Neuronal stem cell (in vitro differentiated cells): Measurements from ENCODE around the gene DPY19L3.

Experiments
- DNase-seq: peaks from one replicate; pipeline ENCODE4 v3.0.0-alpha.2; 2013; ENCODE audit warnings: low spot score
- H2AFZ ChIP-seq: one replicate; pipeline ENCODE4 v1.6.1; 2013; ENCODE audit warnings: mild to moderate bottlenecking, low read length, inconsistent platforms
- H2AK5ac ChIP-seq: 2 replicates; pipeline ENCODE4 v1.6.1; 2013; ENCODE audit warnings: low read depth, mild to moderate bottlenecking, inconsistent platforms, low read length, moderate library complexity, mixed read lengths
- H2BK120ac ChIP-seq: 2 replicates; pipeline ENCODE4 v1.6.1; 2013; ENCODE audit warnings: low read depth, mild to moderate bottlenecking, inconsistent platforms, low read length, moderate library complexity, mixed read lengths
- H2BK12ac ChIP-seq: one replicate; pipeline ENCODE4 v1.6.1; 2013; ENCODE audit warnings: low read length, inconsistent platforms
- H2BK15ac ChIP-seq: 2 replicates; pipeline ENCODE4 v1.6.1; 2013; ENCODE audit warnings: mild to moderate bottlenecking, low read length, inconsistent platforms, mixed read lengths
- H2BK5ac ChIP-seq: one replicate; pipeline ENCODE4 v1.6.1; 2013; ENCODE audit warnings: inconsistent platforms, mild to moderate bottlenecking, low read length, moderate library complexity
- H3K14ac ChIP-seq: one replicate; pipeline ENCODE4 v1.6.1; 2013; ENCODE audit warnings: low read length, inconsistent platforms
- H3K18ac ChIP-seq: 2 replicates; pipeline ENCODE4 v1.6.1; 2013; ENCODE audit warnings: low read length, inconsistent platforms
- H3K23ac ChIP-seq: 2 replicates; pipeline ENCODE4 v1.6.1; 2013; ENCODE audit warnings: low read depth, mild to moderate bottlenecking, mixed read lengths, low read length, inconsistent platforms; ENCODE audit not compliant: poor library complexity
- H3K27ac ChIP-seq: replicated peaks from 3 replicates; pipeline ENCODE4 v1.5.1; 2013; ENCODE audit warnings: low read length, inconsistent platforms
- H3K27me3 ChIP-seq, 3 experiments: 2 replicates each; pipeline ENCODE4 v1.6.1; 2013; ENCODE audit warnings: low read length in 3 of 3, mild to moderate bottlenecking in 2 of 3, inconsistent platforms in 1 of 3, low read depth in 1 of 3, mixed read lengths in 1 of 3, moderate library complexity in 1 of 3; ENCODE audit not compliant: control insufficient read depth in 3 of 3, insufficient read depth in 3 of 3
- H3K36me3 ChIP-seq, 2 donors: replicated peaks in 1 of 2; 2 replicates each; pipeline ENCODE4 v1.6.1; 2013; ENCODE audit warnings: low read length in 2 of 2; ENCODE audit not compliant: control insufficient read depth in 2 of 2, insufficient read depth in 2 of 2
- H3K4ac ChIP-seq: 2 replicates; pipeline ENCODE4 v1.6.1; 2013; ENCODE audit warnings: inconsistent platforms, mild to moderate bottlenecking, low read length, moderate library complexity
- H3K4me1 ChIP-seq, 2 donors: 1 replicate in 1 of 2; 2 replicates in 1 of 2; pipeline ENCODE4 v1.6.1; 2013; ENCODE audit warnings: low read length in 2 of 2, low read depth in 1 of 2; ENCODE audit not compliant: control insufficient read depth in 2 of 2, insufficient read depth in 1 of 2
- H3K4me2 ChIP-seq: one replicate; pipeline ENCODE4 v1.6.1; 2013; ENCODE audit warnings: mild to moderate bottlenecking, low read length, inconsistent platforms; ENCODE audit not compliant: insufficient read depth, poor library complexity, severe bottlenecking
- H3K4me3 ChIP-seq, 2 donors: 2 replicates each; pipeline ENCODE4 v1.5.1; 2013; ENCODE audit warnings: low read length in 2 of 2, mild to moderate bottlenecking in 2 of 2, inconsistent platforms in 1 of 2, moderate library complexity in 1 of 2
- H3K79me1 ChIP-seq: one replicate; pipeline ENCODE4 v1.6.1; 2013; ENCODE audit warnings: low read depth, mild to moderate bottlenecking, inconsistent platforms, low read length, moderate library complexity
- H3K9ac ChIP-seq: one replicate; pipeline ENCODE4 v1.6.1; 2013; ENCODE audit warnings: mild to moderate bottlenecking, low read depth, low read length, inconsistent platforms; ENCODE audit not compliant: poor library complexity
- H3K9me3 ChIP-seq, 2 donors: replicated peaks in 1 of 2; 2 replicates each; pipeline versions ENCODE3 to v1.6.1; 2013; ENCODE audit warnings: low read length in 2 of 2, mild to moderate bottlenecking in 2 of 2, inconsistent platforms in 1 of 2, low read depth in 1 of 2, mixed read lengths in 1 of 2, moderate library complexity in 1 of 2; ENCODE audit not compliant: control insufficient read depth in 2 of 2, insufficient read depth in 1 of 2
- H4K8ac ChIP-seq: one replicate; pipeline ENCODE4 v1.6.1; 2013; ENCODE audit warnings: low read depth, mild to moderate bottlenecking, inconsistent platforms, low read length, moderate library complexity
- H4K91ac ChIP-seq: one replicate; pipeline ENCODE4 v1.6.1; 2013; ENCODE audit warnings: low read length, low read depth, mild to moderate bottlenecking, inconsistent platforms; ENCODE audit not compliant: poor library complexity
- WGBS, 2 donors: extraction: QIAGEN DNeasy Blood & Tissue Kit; methylation state at CpG; one replicate each; pipeline ENCODE4 v1.1.7; 2013; ENCODE audit warnings: missing lambda C conversion rate in 2 of 2, mixed read lengths in 1 of 2; ENCODE audit not compliant: insufficient read length in 2 of 2, insufficient replicate concordance in 1 of 2; ENCODE audit errors: extremely low coverage in 2 of 2; 5-methylcytosine and 5-hydroxymethylcytosine counted together

Gene DPY19L3

DNA sequence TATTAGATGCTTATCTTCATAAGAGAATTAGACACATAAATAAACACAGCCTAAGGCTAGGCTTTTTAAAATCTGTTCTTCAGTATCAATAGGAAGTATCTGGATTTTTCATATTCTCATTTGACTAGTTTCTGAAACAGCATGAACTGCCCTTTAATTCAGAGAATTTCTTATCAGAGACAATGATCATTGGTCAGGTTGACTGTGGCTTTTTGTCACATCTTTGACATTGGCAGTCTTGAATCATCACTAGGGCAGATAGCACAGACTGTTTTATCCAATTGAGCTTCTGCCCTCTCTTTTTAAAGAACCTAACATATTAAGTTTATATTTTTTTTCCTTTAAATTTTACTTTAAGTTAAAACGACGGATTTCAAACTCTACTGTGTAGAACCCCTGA is 59.6 kb downstream of the DPY19L3 start:
- no peak overlapping the region for H2BK15ac ChIP-seq
- H3K4me1 ChIP-seq: no peaks in the 10 kb centered on the region
- peaks cover 3 to 94% of the 10 kb centered on the region in 2 donors for H3K36me3 ChIP-seq
- H3K9ac ChIP-seq: no peak overlapping the region
- no peaks in the 10 kb centered on the region for H3K27me3 ChIP-seq
- H2AK5ac ChIP-seq: no peak overlapping the region
- no peak overlapping the region for H3K27ac ChIP-seq
- no peak for DNase-seq
- no peak overlapping the region for H2BK12ac ChIP-seq
- H3K79me1 ChIP-seq: no peaks in the 10 kb centered on the region
- no peak overlapping the region for H4K91ac ChIP-seq
- no peak overlapping the region for H3K4me3 ChIP-seq
- no peak overlapping the region for H3K18ac ChIP-seq
- no peaks in the 10 kb centered on the region for H3K9me3 ChIP-seq
- no peak overlapping the region for H3K4ac ChIP-seq
- H4K8ac ChIP-seq: no peak overlapping the region
- no CpG with 5 or more reads among the region's 2 CpGs for WGBS, 2 donors
- H3K4me2 ChIP-seq: no peak overlapping the region
- no peak overlapping the region for H2BK5ac ChIP-seq
- no peak overlapping the region for H2AFZ ChIP-seq
- H3K14ac ChIP-seq: no peak overlapping the region
- H3K23ac ChIP-seq: no peak overlapping the region
- no peak overlapping the region for H2BK120ac ChIP-seq

DNA sequence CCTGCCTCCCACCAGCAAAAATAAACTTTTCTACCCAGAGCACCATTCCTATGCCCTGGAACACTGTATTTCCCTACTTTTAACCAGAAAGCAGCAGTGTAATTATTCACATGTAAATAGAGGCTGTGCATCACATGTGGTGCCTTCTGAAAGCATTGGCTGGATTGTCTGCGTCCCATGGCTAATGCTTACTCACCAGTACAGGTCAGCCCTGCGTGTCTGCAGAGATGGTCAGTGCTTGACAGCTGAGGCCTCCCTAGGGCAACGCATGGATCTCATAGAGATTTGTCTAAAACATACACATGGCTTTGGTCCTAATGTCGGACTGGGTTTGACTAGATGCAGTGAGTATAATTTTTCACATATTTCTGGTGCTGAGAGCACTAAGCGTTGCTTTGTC is 64.2 kb downstream of the DPY19L3 start:
- no peaks in the 10 kb centered on the region for H3K9me3 ChIP-seq
- H3K4me3 ChIP-seq: no peak overlapping the region
- H3K14ac ChIP-seq: no peak overlapping the region
- H3K4me1 ChIP-seq: peaks cover 0 to 2% of the 10 kb centered on the region in 2 donors
- H3K18ac ChIP-seq: no peak overlapping the region
- no CpG with 5 or more reads among the region's 5 CpGs for WGBS, 2 donors
- no peak overlapping the region for H2BK12ac ChIP-seq
- no peaks in the 10 kb centered on the region for H3K79me1 ChIP-seq
- no peak overlapping the region for H2BK5ac ChIP-seq
- no peak overlapping the region for H2AK5ac ChIP-seq
- no peak overlapping the region for H3K4ac ChIP-seq
- no peak overlapping the region for H2BK120ac ChIP-seq
- H3K36me3 ChIP-seq: peaks cover 5 to 92% of the 10 kb centered on the region in 2 donors
- no peak overlapping the region for H3K27ac ChIP-seq
- no peak overlapping the region for H4K91ac ChIP-seq
- H2AFZ ChIP-seq: no peak overlapping the region
- H3K23ac ChIP-seq: no peak overlapping the region
- H2BK15ac ChIP-seq: no peak overlapping the region
- no peak for DNase-seq
- H3K4me2 ChIP-seq: no peak overlapping the region
- no peak overlapping the region for H4K8ac ChIP-seq
- H3K9ac ChIP-seq: no peak overlapping the region
- H3K27me3 ChIP-seq: no peaks in the 10 kb centered on the region

DNA sequence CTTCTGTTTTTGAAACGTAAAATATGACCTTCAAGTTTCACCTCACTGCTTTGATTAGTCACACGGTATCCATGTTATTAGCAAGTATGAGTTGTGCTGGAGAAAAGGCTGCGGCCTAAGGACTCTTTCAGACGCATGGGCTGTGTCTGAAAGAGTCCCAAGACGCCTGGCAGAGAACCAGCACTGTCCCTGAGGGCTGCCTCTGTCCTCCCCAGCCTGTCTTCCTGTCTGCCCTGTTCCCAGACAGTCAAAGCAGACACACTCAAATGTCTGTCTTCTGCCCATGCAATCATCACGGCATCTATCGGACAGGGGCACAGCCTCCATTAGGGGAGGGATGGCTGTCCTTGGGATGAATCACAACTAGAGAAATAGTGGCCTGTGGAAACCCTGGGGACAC is 65.5 kb downstream of the DPY19L3 start:
- Histone ChIP-seq H3K4me2 (no peak overlapping the region), H3K4me1 (peaks cover 2 to 7% of the 10 kb centered on the region in 2 donors), H3K9me3 (no peaks in the 10 kb centered on the region), H2AFZ (no peak overlapping the region), H3K79me1 (no peaks in the 10 kb centered on the region), H2BK15ac (no peak overlapping the region), H4K8ac (no peak overlapping the region), H2BK5ac (no peak overlapping the region), H3K4ac (no peak overlapping the region), H3K18ac (no peak overlapping the region), H3K23ac (no peak overlapping the region), H2BK120ac (no peak overlapping the region), H3K4me3 (no peak overlapping the region), H2AK5ac (no peak overlapping the region), H2BK12ac (no peak overlapping the region), H3K27me3 (no peaks in the 10 kb centered on the region), H3K36me3 (peaks cover 5 to 84% of the 10 kb centered on the region in 2 donors), H3K27ac (no peak overlapping the region), H3K14ac (no peak overlapping the region), H3K9ac (no peak overlapping the region), H4K91ac (no peak overlapping the region)
- DNase-seq: no peak
- WGBS, 2 donors: no CpG with 5 or more reads among the region's 7 CpGs

DNA sequence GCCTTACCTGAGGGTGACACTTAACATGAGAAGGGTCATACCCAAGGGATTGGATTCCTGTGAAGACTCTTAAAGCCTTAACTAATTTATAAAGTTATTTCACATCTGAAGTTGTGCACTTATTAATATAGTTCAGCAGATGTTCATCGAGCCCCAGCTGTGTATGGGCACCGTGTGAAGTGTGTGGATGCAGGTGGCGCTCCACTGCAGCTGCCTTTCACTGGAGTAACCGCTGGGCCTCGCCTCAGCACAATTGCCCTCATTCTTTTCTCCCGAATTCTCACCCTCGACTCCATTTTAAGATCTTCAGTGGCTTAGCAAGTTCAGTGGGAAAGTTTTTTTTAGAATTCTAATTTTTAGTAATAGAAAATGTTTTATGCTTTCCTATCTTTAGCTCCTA is 66.2 kb downstream of the DPY19L3 start:
- Histone ChIP-seq H2BK12ac (no peak overlapping the region), H4K91ac (no peak overlapping the region), H2BK120ac (no peak overlapping the region), H3K36me3 (peaks cover 3 to 81% of the 10 kb centered on the region in 2 donors), H2AFZ (no peak overlapping the region), H4K8ac (no peak overlapping the region), H3K4me2 (no peak overlapping the region), H3K18ac (no peak overlapping the region), H3K9ac (no peak overlapping the region), H3K4me1 (peaks cover 2 to 7% of the 10 kb centered on the region in 2 donors), H2BK15ac (no peak overlapping the region), H2BK5ac (no peak overlapping the region), H3K4me3 (no peak overlapping the region), H3K27me3 (no peaks in the 10 kb centered on the region), H3K14ac (no peak overlapping the region), H3K9me3 (no peaks in the 10 kb centered on the region), H3K79me1 (no peaks in the 10 kb centered on the region), H2AK5ac (no peak overlapping the region), H3K23ac (no peak overlapping the region), H3K4ac (no peak overlapping the region), H3K27ac (no peak overlapping the region)
- no peak for DNase-seq
- no CpG with 5 or more reads among the region's 7 CpGs for WGBS, 2 donors
